HepG2 (cell line): Measurements from ENCODE around the gene PTPN5. TPM values are rescaled to one million over a fixed set of nuclear protein-coding genes. Genes with fewer than 3 reads are reported as not detected.

Experiments
- ATAC-seq: fragments of 200-7000 bp; cut with Tn5 transposase; 3 replicates; pipeline ENCODE4 v1.9.1; 2020; ENCODE audit warnings: mild to moderate bottlenecking, moderate library complexity
- BruUV-seq: library from RNA; stranded (reverse); fragments of 400-500 nt; replicated peaks from 2 replicates; lab custom pipeline; 2021; lab: Mats Ljungman, UMichigan
- CTCF ChIA-PET: fragments of 300-600 bp; formaldehyde crosslinking; extraction: SDS; loops from one replicate; lab custom pipeline; 2021; ENCODE audit warnings: low total read pairs, inconsistent platforms, low intra/inter-chr PET ratio; lab: Yijun Ruan, JAX
- POLR2A ChIA-PET: fragments of 350-600 bp; sonication (Branson Sonifier 250); formaldehyde crosslinking; loops from one replicate; lab custom pipeline; 2020; ENCODE audit warnings: antibody characterized with exemption, inconsistent platforms; lab: Yijun Ruan, JAX
- DNase-seq: peaks from one replicate; pipeline ENCODE4 v3.0.0-alpha.2; 2015; ENCODE audit warnings: low spot score
- FAIRE-seq: peaks from 3 replicates; lab custom pipeline; 2011; peaks lifted over from hg19 to GRCh38; lab: Jason Lieb, UNC
- H2AFZ ChIP-seq: one replicate; pipeline ENCODE4 v1.6.1; 2011; ENCODE audit warnings: low read length, inconsistent platforms
- H3K27ac ChIP-seq: fragments of 300-600 bp; 3 replicates; pipeline ENCODE4 v1.8.0; 2011; ENCODE audit warnings: mixed run types, mild to moderate bottlenecking, mixed read lengths, low read length, inconsistent platforms; ENCODE audit not compliant: insufficient read depth; ENCODE audit errors: extremely low read length
- H3K27me3 ChIP-seq, 2 experiments: fragments of 200-600 bp in 1 of 2; 2 replicates in 1 of 2; 3 replicates in 1 of 2; pipeline versions ENCODE4 v1.6.0 to v1.8.0; 2011; ENCODE audit warnings: low read length in 2 of 2, mild to moderate bottlenecking in 2 of 2, moderate library complexity in 2 of 2, inconsistent platforms in 1 of 2; ENCODE audit not compliant: insufficient read depth in 2 of 2, control insufficient read depth in 1 of 2
- H3K36me3 ChIP-seq, 2 experiments: fragments of 200-600 bp in 1 of 2; replicated peaks in 1 of 2; 2 replicates in 1 of 2; 3 replicates in 1 of 2; pipeline versions ENCODE4 v1.5.1 to v1.8.0; 2011; ENCODE audit warnings: low read length in 2 of 2, inconsistent platforms in 1 of 2; ENCODE audit not compliant: insufficient read depth in 2 of 2, control insufficient read depth in 1 of 2
- H3K4me1 ChIP-seq: 2 replicates; pipeline ENCODE4 v1.5.1; 2012; ENCODE audit warnings: low read length, inconsistent platforms; ENCODE audit not compliant: insufficient read depth
- H3K4me2 ChIP-seq: 2 replicates; pipeline ENCODE4 v1.6.0; 2011; ENCODE audit warnings: low read depth, low read length, inconsistent platforms
- H3K4me3 ChIP-seq, 3 experiments: fragments of 200-600 bp in 1 of 3; sonication (generic), shearing (Covaris generic) in 1 of 3; replicated peaks in 1 of 3; 2 replicates each; pipeline ENCODE4 v1.5.1; 2011 to 2016; ENCODE audit warnings: low read length in 3 of 3, inconsistent platforms in 2 of 3, low read depth in 2 of 3, mild to moderate bottlenecking in 2 of 3, control low read depth in 1 of 3, mixed read lengths in 1 of 3; ENCODE audit not compliant: insufficient read depth in 1 of 3
- H3K79me2 ChIP-seq: one replicate; pipeline ENCODE4 v1.6.1; 2011; ENCODE audit warnings: low read length, inconsistent platforms; ENCODE audit not compliant: insufficient read depth
- H3K9ac ChIP-seq: 2 replicates; pipeline ENCODE4 v1.6.0; 2011; ENCODE audit warnings: mild to moderate bottlenecking, low read depth, low read length, inconsistent platforms; ENCODE audit not compliant: insufficient read depth
- H3K9me3 ChIP-seq: 2 replicates; pipeline ENCODE4 v1.5.1; 2012; ENCODE audit warnings: mild to moderate bottlenecking, low read length
- H4K20me1 ChIP-seq: 2 replicates; pipeline ENCODE4 v1.6.0; 2011; ENCODE audit warnings: inconsistent platforms, mild to moderate bottlenecking, low read length, moderate library complexity; ENCODE audit not compliant: insufficient read depth
- ARNTL ChIP-seq: sonication (generic); formaldehyde crosslinking; IDR thresholded peaks from 2 replicates; pipeline ENCODE4 v1.4.0; 2020; ENCODE audit warnings: mild to moderate bottlenecking, missing genetic modification reagents
- HDAC2 ChIP-seq: sonication (generic); formaldehyde crosslinking; IDR thresholded peaks from 2 replicates; pipeline ENCODE4 v1.4.0; 2020; ENCODE audit warnings: missing genetic modification reagents
- MAF1 ChIP-seq: sonication (generic); formaldehyde crosslinking; IDR thresholded peaks from 2 replicates; pipeline ENCODE4 v1.5.0; 2020; ENCODE audit warnings: missing genetic modification reagents, borderline replicate concordance
- NR2C2 ChIP-seq: sonication (generic); formaldehyde crosslinking; IDR thresholded peaks from 2 replicates; pipeline ENCODE4 v1.4.0; 2020; ENCODE audit warnings: missing genetic modification reagents, mild to moderate bottlenecking, moderate library complexity, borderline replicate concordance
- TCF12 ChIP-seq, 2 experiments: fragments of 450-650 bp in 1 of 2; sonication (generic) in 1 of 2; formaldehyde crosslinking in 1 of 2; IDR thresholded peaks; 2 replicates each; pipeline versions ENCODE4 v1.6.1 to v1.8.0; 2017 to 2022; ENCODE audit warnings: antibody characterized with exemption in 1 of 2, mild to moderate bottlenecking in 1 of 2, missing genetic modification reagents in 1 of 2, moderate library complexity in 1 of 2
- ZFP36L2 ChIP-seq: sonication (generic); formaldehyde crosslinking; IDR thresholded peaks from 2 replicates; pipeline ENCODE4 v1.4.0; 2020; ENCODE audit warnings: missing genetic modification reagents
- ZNF337 ChIP-seq: sonication (generic); formaldehyde crosslinking; IDR thresholded peaks from 2 replicates; pipeline ENCODE4 v1.5.1; 2020; ENCODE audit warnings: missing genetic modification reagents, low read depth, mild to moderate bottlenecking, borderline replicate concordance
- ZNF567 ChIP-seq: sonication (generic); formaldehyde crosslinking; IDR thresholded peaks from 2 replicates; pipeline ENCODE4 v1.8.1; 2023; ENCODE audit warnings: mild to moderate bottlenecking, missing genetic modification reagents, borderline replicate concordance
- ZNF674 ChIP-seq: sonication (generic); formaldehyde crosslinking; IDR thresholded peaks from 2 replicates; pipeline ENCODE4 v1.5.0; 2020; ENCODE audit warnings: low read depth, mild to moderate bottlenecking, missing genetic modification reagents
- WGBS: methylation state at CpG from one replicate; pipeline ENCODE4 v1.1.6; 2017; ENCODE audit warnings: low lambda C conversion rate; 5-methylcytosine and 5-hydroxymethylcytosine counted together
- in situ Hi-C: cut with HindIII; loops from 2 replicates; pipeline ENCODE4 v1.10.0; 2017; ENCODE audit warnings: low pct_unique_long_range_greater_than_20kb; ENCODE audit not compliant: extremely low pct_ligation_motif_present
- intact Hi-C: fragments of 100-400 bp; cut with micrococcal nuclease; formaldehyde crosslinking; loops from one replicate; pipeline ENCODE4 v1.10.0; 2022; ENCODE audit not compliant: unreplicated experiment
- polyA plus RNA-seq, 8 experiments: library from polyadenylated mRNA; depleted of rRNA in 3 of 8; stranded (reverse) in 7 of 8; unstranded in 1 of 8; fragments of >200 nt; fragmentation: Illumina TruSeq in 4 of 8; extraction: Trizol in 4 of 8; gene quantifications; 2 replicates each; pipeline versions ENCODE4 v1.2.1 to v1.2.3, GENCODE V29; 2011 to 2016; ENCODE audit warnings: low read depth in 4 of 8, missing spikeins in 1 of 8, mixed read lengths in 1 of 8; ENCODE audit not compliant: insufficient read depth in 1 of 8
- total RNA-seq, 5 experiments: library from RNA; depleted of rRNA; stranded (reverse); fragments of >200 nt; fragmentation: Illumina TruSeq; extraction: Trizol; gene quantifications; 2 replicates each; pipeline ENCODE4 v1.2.3, GENCODE V29; 2016; ENCODE audit warnings: low read depth in 1 of 5
- TF ChIP-seq, protein P1 (sequence below): sonication (generic); formaldehyde crosslinking; IDR thresholded peaks from 2 replicates; pipeline ENCODE4 v1.5.1; 2020; ENCODE audit warnings: mild to moderate bottlenecking, missing genetic modification reagents, moderate library complexity

The PTPN5 gene
- total and polyA plus RNA-seq, 2 of the 13 experiments (the other 11 are each of a cell fraction or from before 2014, with no cell fraction given): not detected

GRCh38 chr11:18743900-18744514 lies 47.6 kb downstream of the PTPN5 start:
- H3K9ac ChIP-seq: no peak overlapping the region
- no peaks in the 10 kb centered on the region for H3K79me2 ChIP-seq
- H3K4me2 ChIP-seq: no peak overlapping the region
- ChIA-PET POLR2A (no interaction called here), CTCF (no interaction called here)
- no peaks in the 10 kb centered on the region for H3K9me3 ChIP-seq
- WGBS: 5% methylated on average over 11 of the region's 15 CpGs
- no peaks in the 10 kb centered on the region for H3K4me1 ChIP-seq
- H2AFZ ChIP-seq: no peak overlapping the region
- FAIRE-seq (no peak), DNase-seq (no peak), ATAC-seq (no peak)
- BruUV-seq: no TSS peak
- H4K20me1 ChIP-seq: no peaks in the 10 kb centered on the region
- in situ Hi-C loops: no loop called here
- no peak overlapping the region for H3K4me3 ChIP-seq
- H3K36me3 ChIP-seq: no peaks in the 10 kb centered on the region
- intact Hi-C loops: no loop called here
- TF ChIP-seq ARNTL (CRISPR knock-in tag): no peak
- TF ChIP-seq, protein P1, sequence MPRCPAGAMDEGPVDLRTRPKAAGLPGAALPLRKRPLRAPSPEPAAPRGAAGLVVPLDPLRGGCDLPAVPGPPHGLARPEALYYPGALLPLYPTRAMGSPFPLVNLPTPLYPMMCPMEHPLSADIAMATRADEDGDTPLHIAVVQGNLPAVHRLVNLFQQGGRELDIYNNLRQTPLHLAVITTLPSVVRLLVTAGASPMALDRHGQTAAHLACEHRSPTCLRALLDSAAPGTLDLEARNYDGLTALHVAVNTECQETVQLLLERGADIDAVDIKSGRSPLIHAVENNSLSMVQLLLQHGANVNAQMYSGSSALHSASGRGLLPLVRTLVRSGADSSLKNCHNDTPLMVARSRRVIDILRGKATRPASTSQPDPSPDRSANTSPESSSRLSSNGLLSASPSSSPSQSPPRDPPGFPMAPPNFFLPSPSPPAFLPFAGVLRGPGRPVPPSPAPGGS (CRISPR knock-in tag): no peak
- TF ChIP-seq TCF12 (IDR thresholded peaks at IDR 0.05): no peak
- TF ChIP-seq TCF12 (CRISPR knock-in tag; IDR thresholded peaks at IDR 0.05): no peak
- no peak for TF ChIP-seq ZNF337 (CRISPR knock-in tag)
- no peak for TF ChIP-seq ZFP36L2
- TF ChIP-seq ZNF674 (CRISPR knock-in tag): no peak
- H3K27ac ChIP-seq: no peak overlapping the region
- peaks cover 9 to 57% of the 10 kb centered on the region in 2 experiments; a peak in 4 of 5 replicates for H3K27me3 ChIP-seq

- no peak overlapping the region for H2AFZ ChIP-seq
- no peaks in the 10 kb centered on the region for H4K20me1 ChIP-seq
- FAIRE-seq (no peak), ATAC-seq (no peak), DNase-seq (no peak)
- no TSS peak for BruUV-seq
- H3K9me3 ChIP-seq: no peaks in the 10 kb centered on the region
- no peaks in the 10 kb centered on the region for H3K79me2 ChIP-seq
- peaks cover 9 to 58% of the 10 kb centered on the region in 2 experiments; a peak in 4 of 5 replicates for H3K27me3 ChIP-seq
- no peaks in the 10 kb centered on the region for H3K4me1 ChIP-seq
- no peak overlapping the region for H3K4me2 ChIP-seq
- no peak overlapping the region for H3K9ac ChIP-seq
- ChIA-PET POLR2A (no interaction called here), CTCF (no interaction called here)
- intact Hi-C loops (no loop called here), in situ Hi-C loops (no loop called here)
- 83% methylated on average over 1 of the region's 10 CpGs for WGBS
- H3K27ac ChIP-seq: no peak overlapping the region
- H3K4me3 ChIP-seq: no peak overlapping the region
- no peaks in the 10 kb centered on the region for H3K36me3 ChIP-seq
- TF ChIP-seq HDAC2 (CRISPR knock-in tag) (no peak), ZNF567 (no peak), NR2C2 (CRISPR knock-in tag) (no peak), MAF1 (no peak)
Observed at GRCh38 chr11:18743365-18743764, 48.2 kb downstream of the PTPN5 start.
